SK-N-SH (cell line): ENCODE data around the gene PBX3. TPM values are rescaled to one million over a fixed set of nuclear protein-coding genes. Genes with fewer than 3 reads are reported as not detected.

Experiments
- CTCF ChIA-PET: fragments of 300-600, 350-600 bp; formaldehyde crosslinking; extraction: SDS; loops from one replicate; lab custom pipeline; 2021; lab: Yijun Ruan, JAX
- POLR2A ChIA-PET: fragments of 350-600 bp; sonication (Branson Sonifier 250); formaldehyde crosslinking; extraction: SDS; loops from one replicate; lab custom pipeline; 2020; ENCODE audit warnings: antibody characterized with exemption, inconsistent platforms; lab: Yijun Ruan, JAX
- DNase-seq: peaks from one replicate; pipeline ENCODE4 v3.0.0; 2012
- H2AFZ ChIP-seq: fragments of 200-600 bp; sonication (generic); 2 replicates; pipeline ENCODE4 v1.8.1; 2016; ENCODE audit warnings: antibody characterized with exemption, mild to moderate bottlenecking, low read depth
- H3F3A ChIP-seq: fragments of 200-600 bp; sonication (generic); replicated peaks from 2 replicates; pipeline ENCODE3; 2016; ENCODE audit warnings: antibody characterized with exemption, mild to moderate bottlenecking; ENCODE audit not compliant: insufficient read depth
- H3K27ac ChIP-seq, 2 experiments: fragments of 200-500 bp in 1 of 2; fragments of 200-600 bp in 1 of 2; sonication (Bioruptor generic) in 1 of 2; sonication (generic), shearing (Covaris generic) in 1 of 2; 2 replicates each; pipeline versions ENCODE4 v1.5.1 to v1.6.1; 2014 to 2016; ENCODE audit warnings: low read depth in 2 of 2, inconsistent platforms in 1 of 2, low read length in 1 of 2, mild to moderate bottlenecking in 1 of 2, mixed read lengths in 1 of 2
- H3K27me3 ChIP-seq: fragments of 200-600 bp; sonication (generic), shearing (Covaris generic); 2 replicates; pipeline ENCODE4 v1.6.1; 2016; ENCODE audit warnings: mixed run types; ENCODE audit not compliant: insufficient read depth
- H3K36me3 ChIP-seq, 2 experiments: fragments of 200-500 bp in 1 of 2; fragments of 200-600 bp in 1 of 2; sonication (Bioruptor generic) in 1 of 2; sonication (generic) in 1 of 2; replicated peaks in 1 of 2; 2 replicates each; pipeline versions ENCODE3 to v1.5.1; 2014 to 2016; ENCODE audit warnings: low read length in 1 of 2, mild to moderate bottlenecking in 1 of 2; ENCODE audit not compliant: insufficient read depth in 2 of 2, control insufficient read depth in 1 of 2
- H3K4me1 ChIP-seq, 2 experiments: fragments of 200-500 bp in 1 of 2; fragments of 200-600 bp in 1 of 2; sonication (Bioruptor generic) in 1 of 2; sonication (generic), shearing (Covaris generic) in 1 of 2; 2 replicates each; pipeline versions ENCODE4 v1.5.1 to v1.6.1; 2014 to 2016; ENCODE audit warnings: low read depth in 1 of 2, low read length in 1 of 2, mixed run types in 1 of 2; ENCODE audit not compliant: insufficient read depth in 2 of 2, control insufficient read depth in 1 of 2
- H3K4me2 ChIP-seq: fragments of 200-600 bp; sonication (generic), shearing (Covaris generic); 2 replicates; pipeline ENCODE4 v1.6.1; 2017; ENCODE audit warnings: mixed run types
- H3K4me3 ChIP-seq, 2 experiments: fragments of 200-500 bp in 1 of 2; fragments of 200-600 bp in 1 of 2; sonication (Bioruptor generic) in 1 of 2; sonication (generic), shearing (Covaris generic) in 1 of 2; 2 replicates each; pipeline versions ENCODE4 v1.5.1 to v1.8.1; 2014 to 2016; ENCODE audit warnings: low read depth in 2 of 2, inconsistent platforms in 1 of 2, low read length in 1 of 2, mild to moderate bottlenecking in 1 of 2, mixed read lengths in 1 of 2, moderate library complexity in 1 of 2
- H3K79me2 ChIP-seq: fragments of 200-600 bp; sonication (generic); 2 replicates; pipeline ENCODE4 v1.8.1; 2017; ENCODE audit warnings: mild to moderate bottlenecking; ENCODE audit not compliant: insufficient read depth
- H3K9ac ChIP-seq: fragments of 200-600 bp; sonication (generic); 2 replicates; pipeline ENCODE4 v1.6.1; 2017; ENCODE audit warnings: mixed run types
- H3K9me2 ChIP-seq: fragments of 200-600 bp; sonication (generic); 2 replicates; pipeline ENCODE4 v1.6.1; 2017; ENCODE audit warnings: mixed run types
- H3K9me3 ChIP-seq: fragments of 200-600 bp; sonication (generic); 2 replicates; pipeline ENCODE4 v1.6.1; 2017; ENCODE audit warnings: mixed run types, mild to moderate bottlenecking, moderate library complexity
- H4K20me1 ChIP-seq: fragments of 200-600 bp; sonication (generic); 2 replicates; pipeline ENCODE4 v1.6.1; 2017; ENCODE audit warnings: mild to moderate bottlenecking, mixed run types; ENCODE audit not compliant: insufficient read depth
- CHD2 ChIP-seq: fragments of 150-350 bp; IDR thresholded peaks from 2 replicates; pipeline ENCODE4 v1.6.1; 2018; ENCODE audit warnings: low read length; ENCODE audit not compliant: partially characterized antibody
- CTCF ChIP-seq: fragments of 200-600 bp; sonication (generic); IDR thresholded peaks from 2 replicates; pipeline ENCODE4 v1.6.1; 2017; ENCODE audit warnings: antibody characterized with exemption, mild to moderate bottlenecking, moderate library complexity
- EP300 ChIP-seq, 2 experiments: IDR thresholded peaks; 2 replicates each; pipeline versions ENCODE4 v1.4.0 to v1.6.1; 2012; ENCODE audit warnings: borderline replicate concordance in 1 of 2, low read depth in 1 of 2, low read length in 1 of 2
- EZH2phosphoT487 ChIP-seq: fragments of 200-600 bp; sonication (generic); IDR thresholded peaks from 2 replicates; pipeline ENCODE4 v1.6.1; 2017; ENCODE audit warnings: low read depth, mixed run types, mild to moderate bottlenecking, antibody characterized with exemption, moderate library complexity, borderline replicate concordance
- GABPA ChIP-seq: IDR thresholded peaks from 2 replicates; pipeline ENCODE4 v1.4.0; 2012; ENCODE audit warnings: low read depth, mild to moderate bottlenecking
- GATA2 ChIP-seq: sonication (generic); formaldehyde crosslinking; IDR thresholded peaks from 2 replicates; pipeline ENCODE4 v1.5.0; 2020; ENCODE audit warnings: mild to moderate bottlenecking, missing genetic modification reagents
- JUND ChIP-seq: IDR thresholded peaks from 2 replicates; pipeline ENCODE4 v1.4.0; 2012
- MEF2A ChIP-seq: IDR thresholded peaks from 2 replicates; pipeline ENCODE4 v1.4.0; 2012; ENCODE audit warnings: low read depth, borderline replicate concordance
- MXI1 ChIP-seq: IDR thresholded peaks from 2 replicates; pipeline ENCODE4 v1.6.1; 2012; ENCODE audit warnings: mild to moderate bottlenecking, low read depth, low read length, improper control_type of control experiment
- NFIC ChIP-seq: IDR thresholded peaks from 2 replicates; pipeline ENCODE4 v1.4.0; 2012; ENCODE audit warnings: borderline replicate concordance
- NRF1 ChIP-seq: IDR thresholded peaks from 2 replicates; pipeline ENCODE4 v1.6.1; 2012; ENCODE audit warnings: low read depth, mild to moderate bottlenecking, low read length
- PBX3 ChIP-seq: IDR thresholded peaks from 2 replicates; pipeline ENCODE4; 2012
- RAD21 ChIP-seq: IDR thresholded peaks from 2 replicates; pipeline ENCODE4 v1.6.1; 2012; ENCODE audit warnings: mild to moderate bottlenecking, low read length
- RCOR1 ChIP-seq: fragments of 150-350 bp; IDR thresholded peaks from 2 replicates; pipeline ENCODE4 v1.6.1; 2017; ENCODE audit warnings: antibody characterized with exemption, low read length
- RFX5 ChIP-seq: IDR thresholded peaks from 2 replicates; pipeline ENCODE4 v1.6.1; 2012; ENCODE audit warnings: mild to moderate bottlenecking, improper control_type of control experiment, low read length
- SIN3A ChIP-seq: IDR thresholded peaks from 2 replicates; pipeline ENCODE4 v1.6.1; 2012; ENCODE audit warnings: low read depth, mild to moderate bottlenecking, low read length, moderate library complexity, borderline replicate concordance
- SMC3 ChIP-seq: IDR thresholded peaks from 2 replicates; pipeline ENCODE4 v1.6.1; 2012; ENCODE audit warnings: low read depth, low read length, improper control_type of control experiment
- TCF12 ChIP-seq: IDR thresholded peaks from 2 replicates; pipeline ENCODE4 v1.4.0; 2012
- TEAD4 ChIP-seq: IDR thresholded peaks from 2 replicates; pipeline ENCODE4 v1.4.0; 2012; ENCODE audit warnings: mild to moderate bottlenecking, borderline replicate concordance; ENCODE audit not compliant: insufficient read depth
- USF2 ChIP-seq: fragments of 150-350 bp; IDR thresholded peaks from 2 replicates; pipeline ENCODE4 v1.6.1; 2017; ENCODE audit warnings: antibody characterized with exemption, low read length, low read depth, borderline replicate concordance
- YY1 ChIP-seq: IDR thresholded peaks from 2 replicates; pipeline ENCODE4 v1.4.0; 2012; ENCODE audit warnings: low read depth, mild to moderate bottlenecking
- WGBS: methylation state at CpG from one replicate; pipeline ENCODE4 v1.1.6; 2017; ENCODE audit warnings: low lambda C conversion rate; 5-methylcytosine and 5-hydroxymethylcytosine counted together
- polyA plus RNA-seq, 3 experiments: library from polyadenylated mRNA; depleted of rRNA; stranded (reverse); fragments of >200 nt; gene quantifications; 2 replicates each; pipeline ENCODE4 v1.2.3, GENCODE V29; 2012

PBX3 gene
- polyA plus RNA-seq, 1 of the 3 experiments (the other 2 are of a cell fraction), result 73.0 TPM

GRCh38 chr9:125745018-125745417, 2.2 kb upstream of the PBX3 start (continued):
- TF ChIP-seq RCOR1 (no peak), CHD2 (no peak), EP300 (IDR thresholded peaks at IDR 0.05; ENCODE audit: borderline replicate concordance in 1 of 2, low read depth in 1 of 2, low read length in 1 of 2) (no peak), TCF12 (no peak), GATA2 (CRISPR knock-in tag) (no peak)

GRCh38 chr9:125745682-125746016, 1.5 kb upstream of the PBX3 start:
- peaks cover 6 to 9% of the 10 kb centered on the region in 2 experiments; a peak in 3 of 4 replicates for H3K4me1 ChIP-seq
- TF ChIP-seq USF2 (no peak), MXI1 (no peak), NRF1 (no peak), TCF12 (no peak), TEAD4 (no peak), GATA2 (CRISPR knock-in tag) (no peak), CHD2 (no peak)
- no peak for DNase-seq
- no peaks in the 10 kb centered on the region for H3K9me2 ChIP-seq
- H3K36me3 ChIP-seq, result peaks cover 13 to 24% of the 10 kb centered on the region in 2 experiments
- peaks cover 34% of the 10 kb centered on the region for H3K79me2 ChIP-seq
- H3K9ac ChIP-seq, result no peak overlapping the region; the same call in 1 of the 2 replicates
- 70% methylated on average over 6 of the region's 6 CpGs for WGBS
- peaks cover 32% of the 10 kb centered on the region for H3F3A ChIP-seq
- POLR2A ChIA-PET, result interaction anchor here (0.6 to 2.0 kb wide), 6 partner anchors 16 to 729 kb away, joined by 3 to 14 read pairs (median 3); partner anchors contain the start of gene MAPKAP1
- H2AFZ ChIP-seq, result no peak overlapping the region
- peak overlapping the region; percentile 53 to 96 for H3K4me3 ChIP-seq
- H4K20me1 ChIP-seq, result no peaks in the 10 kb centered on the region
- no peaks in the 10 kb centered on the region for H3K27me3 ChIP-seq
- peak overlapping the region; percentile 74 for H3K4me2 ChIP-seq
- H3K9me3 ChIP-seq, result no peaks in the 10 kb centered on the region
- CTCF ChIA-PET, result interaction anchor here (0.9 to 2.0 kb wide), 5 partner anchors 15 to 653 kb away, joined by 3 to 8 read pairs (median 5); no protein-coding TSS in a partner anchor
- peak overlapping the region; percentile 61 to 72 for H3K27ac ChIP-seq

- Histone ChIP-seq H3K79me2 (peaks cover 39% of the 10 kb centered on the region), H3K4me1 (peaks cover 8 to 9% of the 10 kb centered on the region in 2 experiments; a peak in 3 of 4 replicates), H3K4me2 (peak overlapping the region; percentile 74), H3K9me3 (no peaks in the 10 kb centered on the region), H3K9me2 (no peaks in the 10 kb centered on the region), H3K36me3 (peaks cover 15 to 26% of the 10 kb centered on the region in 2 experiments), H3K27me3 (no peaks in the 10 kb centered on the region), H3K9ac (peak overlapping the region; percentile 63; the same call in 1 of the 2 replicates), H2AFZ (peak overlapping the region; percentile 12; the same call in 1 of the 2 replicates), H4K20me1 (0 out of 2 replicates have a peak, but pooled peaks cover under 1% of the 10 kb centered on the region), H3K27ac (peak overlapping the region; percentile 72 to 97), H3F3A (peaks cover 32% of the 10 kb centered on the region), H3K4me3 (peak overlapping the region; percentile 53 to 96)
- ChIA-PET POLR2A (interaction anchor here (0.6 to 2.0 kb wide), 6 partner anchors 16 to 730 kb away, joined by 3 to 14 read pairs (median 3); partner anchors contain the start of gene MAPKAP1), CTCF (interaction anchor here (0.6 to 2.0 kb wide), 6 partner anchors 15 to 976 kb away, joined by 3 to 8 read pairs (median 4); no protein-coding TSS in a partner anchor)
- peak; percentile 96 for DNase-seq
- 1% methylated on average over 29 of the region's 79 CpGs for WGBS
- TF ChIP-seq GABPA (peak; percentile 10; the same call in 1 of the 2 replicates), JUND (no peak), MXI1 (no peak; the same call in none of the 2 replicates), SMC3 (no peak; the same call in 1 of the 2 replicates), EP300 (IDR thresholded peaks at IDR 0.05; ENCODE audit: borderline replicate concordance in 1 of 2, low read depth in 1 of 2, low read length in 1 of 2) (no peak), RFX5 (0 out of 2 replicates have a peak, but pooled peaks have one; percentile 31), RCOR1 (no peak), SIN3A (no peak), RAD21 (no peak; the same call in 1 of the 2 replicates), NFIC (peak; percentile 15; the same call in 1 of the 2 replicates), YY1 (no peak), CTCF (no peak), MEF2A (no peak), PBX3 (peak; percentile 98), EZH2phosphoT487 (no peak)
These were observed 978 bp upstream of the PBX3 start for GRCh38 chr9:125746017-125746773.
